MM.1S (cell line): ENCODE measurements around the gene ACACB.

Experiments
- DNase-seq: peaks from one replicate; pipeline ENCODE4 v3.0.0-alpha.2; 2015
- H2AFZ ChIP-seq: fragments of 300-600 bp; sonication (generic); 2 replicates; pipeline ENCODE4 v1.6.0; 2016; ENCODE audit warnings: antibody characterized with exemption, low read length
- H3F3A ChIP-seq: fragments of 300-600 bp; sonication (generic); 2 replicates; pipeline ENCODE4 v1.6.1; 2016; ENCODE audit warnings: mild to moderate bottlenecking, antibody characterized with exemption, low read length, moderate library complexity, mixed read lengths; ENCODE audit not compliant: insufficient read depth
- H3K27ac ChIP-seq: fragments of 300-600 bp; sonication (generic); 2 replicates; pipeline ENCODE4 v1.5.1; 2016; ENCODE audit warnings: mild to moderate bottlenecking, low read length
- H3K27me3 ChIP-seq: fragments of 300-600 bp; sonication (generic); replicated peaks from 2 replicates; pipeline ENCODE4 v1.6.0; 2016; ENCODE audit warnings: low read length; ENCODE audit not compliant: insufficient read depth
- H3K36me3 ChIP-seq: fragments of 300-600 bp; sonication (generic); replicated peaks from 2 replicates; pipeline ENCODE4 v1.6.1; 2016; ENCODE audit warnings: mild to moderate bottlenecking, low read length, mixed read lengths; ENCODE audit not compliant: insufficient read depth
- H3K4me1 ChIP-seq: fragments of 300-600 bp; sonication (generic); 2 replicates; pipeline ENCODE4 v1.6.1; 2016; ENCODE audit warnings: low read length, mixed read lengths
- H3K4me2 ChIP-seq: fragments of 300-600 bp; sonication (generic); 2 replicates; pipeline ENCODE4 v1.6.0; 2016; ENCODE audit warnings: low read depth, low read length
- H3K4me3 ChIP-seq: fragments of 300-600 bp; sonication (generic); 2 replicates; pipeline ENCODE4 v1.5.1; 2016; ENCODE audit warnings: low read length, mixed read lengths
- H3K79me2 ChIP-seq: fragments of 300-600 bp; sonication (generic); 2 replicates; pipeline ENCODE4 v1.6.1; 2016; ENCODE audit warnings: mixed run types, low read length, mixed read lengths
- H3K9ac ChIP-seq: fragments of 300-600 bp; sonication (generic); 2 replicates; pipeline ENCODE4 v1.6.1; 2016; ENCODE audit warnings: low read length, mixed read lengths
- H3K9me2 ChIP-seq: fragments of 300-600 bp; sonication (generic); replicated peaks from 2 replicates; pipeline ENCODE4 v1.6.1; 2016; ENCODE audit warnings: mild to moderate bottlenecking, low read length, mixed read lengths; ENCODE audit not compliant: insufficient read depth
- H3K9me3 ChIP-seq: fragments of 300-600 bp; sonication (generic); replicated peaks from 2 replicates; pipeline ENCODE4 v1.6.1; 2016; ENCODE audit warnings: mild to moderate bottlenecking, low read length, mixed read lengths; ENCODE audit not compliant: insufficient read depth
- H4K20me1 ChIP-seq: fragments of 300-600 bp; sonication (generic); 2 replicates; pipeline ENCODE4 v1.6.1; 2016; ENCODE audit warnings: mild to moderate bottlenecking, low read length, moderate library complexity, mixed read lengths; ENCODE audit not compliant: insufficient read depth
- CTCF ChIP-seq: fragments of 300-600 bp; sonication (generic); IDR thresholded peaks from 2 replicates; pipeline ENCODE4 v1.5.1; 2016; ENCODE audit warnings: antibody characterized with exemption, low read length, mixed read lengths
- EZH2 ChIP-seq: fragments of 300-600 bp; sonication (generic); optimal IDR thresholded peaks from 2 replicates; pipeline ENCODE3; 2017; ENCODE audit warnings: low read depth, mild to moderate bottlenecking, antibody characterized with exemption, low read length, mixed read lengths
- EZH2phosphoT487 ChIP-seq: fragments of 300-600 bp; sonication (generic); IDR thresholded peaks from 2 replicates; pipeline ENCODE4 v1.6.1; 2018; ENCODE audit warnings: antibody characterized with exemption, low read length

ACACB gene

GRCh38 chr12:109287181-109287580 lies 170.8 kb downstream of the ACACB start:
- 0 out of 2 replicates have a peak, but pooled peaks cover 4% of the 10 kb centered on the region for H3K27me3 ChIP-seq
- no peak overlapping the region for H2AFZ ChIP-seq
- H3K36me3 ChIP-seq, result no peaks in the 10 kb centered on the region

GRCh38 chr12:109287811-109288469 lies 171.6 kb downstream of the ACACB start:
- H3K9me2 ChIP-seq, result no peaks in the 10 kb centered on the region
- H3K9me3 ChIP-seq, result no peaks in the 10 kb centered on the region
- no peaks in the 10 kb centered on the region for H4K20me1 ChIP-seq
- TF ChIP-seq CTCF (no peak), EZH2 (no peak), EZH2phosphoT487 (no peak)
- H3K36me3 ChIP-seq, result no peaks in the 10 kb centered on the region
- 0 out of 2 replicates have a peak, but pooled peaks cover 4% of the 10 kb centered on the region for H3K27me3 ChIP-seq
- H3F3A ChIP-seq, result no peaks in the 10 kb centered on the region
- H3K79me2 ChIP-seq, result no peaks in the 10 kb centered on the region
- no peak overlapping the region for H2AFZ ChIP-seq
- H3K4me3 ChIP-seq, result no peak overlapping the region
- H3K9ac ChIP-seq, result no peak overlapping the region
- H3K4me2 ChIP-seq, result no peak overlapping the region
- H3K4me1 ChIP-seq, result no peaks in the 10 kb centered on the region
- DNase-seq, result no peak
- no peak overlapping the region for H3K27ac ChIP-seq

More at GRCh38 chr12:109287181-109287580, 170.8 kb downstream of the ACACB start:
- H3K9ac ChIP-seq, result no peak overlapping the region
- DNase-seq, result no peak
- no peaks in the 10 kb centered on the region for H3K79me2 ChIP-seq
- TF ChIP-seq CTCF, result no peak
- TF ChIP-seq EZH2, result no peak
- no peak for TF ChIP-seq EZH2phosphoT487
- H3K27ac ChIP-seq, result no peak overlapping the region
- H4K20me1 ChIP-seq, result no peaks in the 10 kb centered on the region
- H3K9me3 ChIP-seq, result no peaks in the 10 kb centered on the region
- H3F3A ChIP-seq, result no peaks in the 10 kb centered on the region
- H3K4me3 ChIP-seq, result no peak overlapping the region
- no peaks in the 10 kb centered on the region for H3K4me1 ChIP-seq
- H3K4me2 ChIP-seq, result no peak overlapping the region
- H3K9me2 ChIP-seq, result no peaks in the 10 kb centered on the region

GRCh38 chr12:109288571-109288970 lies 172.2 kb downstream of the ACACB start:
- no peak overlapping the region for H3K4me2 ChIP-seq

More at GRCh38 chr12:109288571-109288970, 172.2 kb downstream of the ACACB start:
- H3K4me3 ChIP-seq, result no peak overlapping the region
- no peaks in the 10 kb centered on the region for H3K9me3 ChIP-seq
- no peak overlapping the region for H3K9ac ChIP-seq
- H3F3A ChIP-seq, result no peaks in the 10 kb centered on the region
- TF ChIP-seq EZH2, result no peak
- TF ChIP-seq EZH2phosphoT487, result no peak
- no peak for TF ChIP-seq CTCF
- H2AFZ ChIP-seq, result no peak overlapping the region
- H3K36me3 ChIP-seq, result no peaks in the 10 kb centered on the region
- no peaks in the 10 kb centered on the region for H4K20me1 ChIP-seq
- DNase-seq, result no peak
- no peak overlapping the region for H3K27ac ChIP-seq
- H3K9me2 ChIP-seq, result no peaks in the 10 kb centered on the region
- no peaks in the 10 kb centered on the region for H3K4me1 ChIP-seq
- H3K27me3 ChIP-seq, result 0 out of 2 replicates have a peak, but pooled peaks cover 4% of the 10 kb centered on the region
- H3K79me2 ChIP-seq, result no peaks in the 10 kb centered on the region
